Heart left ventricle (tissue), 16 donors: Measurements from ENCODE around the gene C4B. TPM values are rescaled to one million over a fixed set of nuclear protein-coding genes. Genes with fewer than 3 reads are reported as not detected.
"Not testable (repeated sequence)": the region's sequence is repeated elsewhere in the genome, so short reads cannot be mapped to it uniquely, and the experiment has no call there.

ENCODE experiments used
- ATAC-seq, 4 donors: fragments of 200-7000 bp; cut with Tn5 transposase; one replicate each; pipeline ENCODE4 v1.9.1; 2020 to 2022; ENCODE audit warnings: moderate library complexity in 4 of 4, mild to moderate bottlenecking in 3 of 4, moderate number of reproducible peaks in 1 of 4
- DNase-seq, 5 donors: peaks; one replicate each; pipeline ENCODE4 v3.0.0-alpha.2; 2020
- H3K27ac ChIP-seq, 12 donors: fragments of 200-600 bp; sonication (generic) in 4 of 12; one replicate each; pipeline versions ENCODE4 v1.5.0 to v1.8.0; 2016 to 2022; ENCODE audit warnings: mild to moderate bottlenecking in 2 of 12
- H3K27me3 ChIP-seq, 9 donors: fragments of 200-600 bp; sonication (generic) in 2 of 9; one replicate each; pipeline versions ENCODE4 v1.5.1 to v1.8.0; 2016 to 2022; ENCODE audit warnings: mild to moderate bottlenecking in 3 of 9
- H3K36me3 ChIP-seq, 9 donors: fragments of 200-600 bp; sonication (generic) in 2 of 9; one replicate each; pipeline versions ENCODE4 v1.5.0 to v1.8.0; 2018 to 2022; ENCODE audit warnings: mild to moderate bottlenecking in 2 of 9
- H3K4me1 ChIP-seq, 12 donors: fragments of 200-600 bp; sonication (generic) in 4 of 12; one replicate each; pipeline versions ENCODE4 v1.5.0 to v1.8.0; 2016 to 2022; ENCODE audit warnings: mild to moderate bottlenecking in 3 of 12
- H3K4me3 ChIP-seq, 12 donors: fragments of 200-600 bp; sonication (generic) in 4 of 12; one replicate each; pipeline versions ENCODE4 v1.5.0 to v1.8.0; 2017 to 2022; ENCODE audit warnings: mild to moderate bottlenecking in 9 of 12, moderate library complexity in 4 of 12
- H3K9me3 ChIP-seq, 12 donors: fragments of 200-600 bp; sonication (generic) in 4 of 12; one replicate each; pipeline versions ENCODE4 v1.5.0 to v1.8.0; 2016 to 2022; ENCODE audit warnings: mild to moderate bottlenecking in 1 of 12
- POLR2A ChIP-seq, 2 donors: fragments of 450-650 bp; IDR thresholded peaks; one replicate each; pipeline ENCODE4 v1.6.1; 2017; ENCODE audit warnings: antibody characterized with exemption in 2 of 2, mild to moderate bottlenecking in 2 of 2, moderate library complexity in 2 of 2
- WGBS, 4 donors: extraction: QIAGEN DNeasy Blood & Tissue Kit in 2 of 4; methylation state at CpG; one replicate each; pipeline versions ENCODE4 v1.1.5 to v1.1.7; 2013 to 2018; 5-methylcytosine and 5-hydroxymethylcytosine counted together
- intact Hi-C, 10 donors: fragments of 100-400 bp; cut with DNase I; formaldehyde crosslinking; loops; one replicate each; pipeline versions ENCODE4 v1.11.1 to v1.14.2; 2022
- long read RNA-seq, 3 donors: library from polyadenylated mRNA; unstranded; transcript quantifications; one replicate each; pipeline ENCODE4 v2.0.0, GENCODE V29; 2020 to 2021
- polyA plus RNA-seq, 2 donors: library from polyadenylated mRNA; stranded (reverse); fragments of 200-250 nt; gene quantifications; one replicate each; pipeline ENCODE4 v1.2.3, GENCODE V29; 2013
- total RNA-seq, 9 donors: library from RNA; depleted of rRNA in 2 of 9; stranded (reverse); fragments of >200 nt in 2 of 9; fragmentation: NEBNext Ultra II Directional in 3 of 9; extraction: Animal tissue kit (Norgen Biotek cat#: 25700) in 3 of 9; gene quantifications; one replicate each; pipeline versions ENCODE4 v1.1.0 to v1.2.4, GENCODE V29; 2016 to 2023
- TF ChIP-seq, protein P1 (sequence below), 12 donors: fragments of 200-600 bp; sonication (generic) in 4 of 12; IDR thresholded peaks; one replicate each; pipeline versions ENCODE4 v1.5.0 to v1.8.0; 2018 to 2022; ENCODE audit warnings: antibody characterized with exemption in 12 of 12, mild to moderate bottlenecking in 5 of 12
- donor health status: ischemic (EF 13 %, LVEDD 7.1; RV severe dilation, severe dysfunction).
- donor health status: healthy with polysubstance abuse.
- donor health status: DM: no; HTN: yes; CAD: no.
- donor health status: DM: no; HTN: no; CAD: no.
- donor health status: ischemic (EF 25% LVEDD 6.9; RV normal size, moderate dysfunction).
- donor health status: ischemic (EF 25% LVEDD 5.7; RV mildly dilated, moderate dysfunction).
- donor health status: healthy.
- donor health status: DM: yes; HTN: yes; CAD: no.
- donor health status: ischemic (EF 35%, LVEDD 5.7; RV mildly dilated, moderate dysfunction).
- donor health status: nonischemic (EF 11% LVEDD 7.7; RV severe dilation, severe dysfunction).
- donor health status: DM: yes; HTN: yes; CAD: no.
- donor health status: PGD.
- donor health status: ischemic (EF 29% LVEDD 5.4; RV normal size, mild dysfunction).
- donor health status: nonischemic (EF 23%, LVEDD 6.1; RV moderate dilation, normal function).

The C4B gene
- total RNA-seq (100 to 1,000 TPM in 3 of 9 donors, 10 to 100 TPM in 6; 40.9 to 307 (median 75.7) TPM), polyA plus RNA-seq (10 to 100 TPM; 30.8 to 33.0 TPM)
- long read RNA-seq, donor 1, full-length matches to known transcripts: 11 of 52 reads
- long read RNA-seq, donor 1, partial matches to known transcripts: 39 of 52 reads
- long read RNA-seq, donor 1, other reads (novel, unspliced or antisense): 2 of 52 reads
- long read RNA-seq, donor 2, full-length matches to known transcripts: 6 of 57 reads
- long read RNA-seq, donor 2, partial matches to known transcripts: 45 of 57 reads
- long read RNA-seq, donor 2, other reads (novel, unspliced or antisense): 6 of 57 reads
- long read RNA-seq, donor 3, full-length matches to known transcripts: 6 of 20 reads
- long read RNA-seq, donor 3, partial matches to known transcripts: 11 of 20 reads
- long read RNA-seq, donor 3, other reads (novel, unspliced or antisense): 3 of 20 reads

DNA sequence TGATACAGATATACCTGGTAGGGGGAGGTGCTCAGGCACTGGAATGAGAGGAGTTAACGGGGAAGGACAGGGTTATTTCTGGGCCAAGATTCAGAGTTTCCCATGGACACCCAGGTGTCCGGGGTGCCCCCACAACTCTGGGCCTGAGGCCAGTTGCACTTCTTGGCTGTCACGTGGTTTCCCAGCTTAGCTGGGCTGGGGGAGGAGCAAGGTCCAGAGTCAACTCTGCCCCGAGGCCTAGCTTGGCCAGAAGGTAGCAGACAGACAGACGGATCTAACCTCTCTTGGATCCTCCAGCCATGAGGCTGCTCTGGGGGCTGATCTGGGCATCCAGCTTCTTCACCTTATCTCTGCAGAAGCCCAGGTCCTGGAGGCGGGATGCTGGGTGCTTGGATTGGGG, at the start of gene C4B:
C4B (plus strand) TSS at position 249 of the 400 bp plus-strand sequence; CDS start at position 300, 51 bp downstream.
- H3K9me3 ChIP-seq, H3K36me3 ChIP-seq, H3K4me3 ChIP-seq, intact Hi-C loops, H3K4me1 ChIP-seq, DNase-seq, H3K27ac ChIP-seq, H3K27me3 ChIP-seq: not testable (repeated sequence)
- no CpG with 5 or more reads among the region's 6 CpGs for WGBS, 4 donors
- ATAC-seq: peak; percentile 80 to 90 (median 85)

DNA sequence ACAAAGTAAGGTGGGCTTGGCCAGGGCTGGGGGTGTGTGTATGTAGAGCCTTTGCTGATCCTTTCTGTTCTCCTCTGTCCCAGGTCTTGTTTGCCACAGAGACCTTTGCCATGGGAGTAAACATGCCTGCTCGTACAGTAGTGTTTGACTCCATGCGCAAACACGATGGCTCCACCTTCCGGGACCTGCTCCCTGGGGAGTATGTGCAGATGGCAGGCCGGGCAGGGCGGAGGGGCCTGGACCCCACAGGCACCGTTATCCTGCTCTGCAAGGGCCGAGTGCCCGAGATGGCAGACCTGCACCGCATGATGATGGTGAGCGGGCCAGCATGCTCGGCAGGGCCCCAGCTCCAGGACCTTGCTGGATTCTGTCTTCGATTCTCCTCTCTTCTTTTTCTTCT, 48.9 kb upstream of the C4B start:
- Histone ChIP-seq H3K4me3 (no peak overlapping the region), H3K4me1 (peaks cover 0 to 6% (median 3%) of the 10 kb centered on the region in 12 donors), H3K27me3 (no peaks in the 10 kb centered on the region), H3K27ac (no peak overlapping the region), H3K36me3 (peaks cover 0 to 98% (median 95%) of the 10 kb centered on the region in 9 donors), H3K9me3 (no peaks in the 10 kb centered on the region)
- WGBS, 4 donors: 88 to 91% (median 90%) methylated on average over 13 of the region's 13 CpGs
- intact Hi-C loops: no loop called here
- DNase-seq (no peak), ATAC-seq (no peak)
- TF ChIP-seq, protein P1, sequence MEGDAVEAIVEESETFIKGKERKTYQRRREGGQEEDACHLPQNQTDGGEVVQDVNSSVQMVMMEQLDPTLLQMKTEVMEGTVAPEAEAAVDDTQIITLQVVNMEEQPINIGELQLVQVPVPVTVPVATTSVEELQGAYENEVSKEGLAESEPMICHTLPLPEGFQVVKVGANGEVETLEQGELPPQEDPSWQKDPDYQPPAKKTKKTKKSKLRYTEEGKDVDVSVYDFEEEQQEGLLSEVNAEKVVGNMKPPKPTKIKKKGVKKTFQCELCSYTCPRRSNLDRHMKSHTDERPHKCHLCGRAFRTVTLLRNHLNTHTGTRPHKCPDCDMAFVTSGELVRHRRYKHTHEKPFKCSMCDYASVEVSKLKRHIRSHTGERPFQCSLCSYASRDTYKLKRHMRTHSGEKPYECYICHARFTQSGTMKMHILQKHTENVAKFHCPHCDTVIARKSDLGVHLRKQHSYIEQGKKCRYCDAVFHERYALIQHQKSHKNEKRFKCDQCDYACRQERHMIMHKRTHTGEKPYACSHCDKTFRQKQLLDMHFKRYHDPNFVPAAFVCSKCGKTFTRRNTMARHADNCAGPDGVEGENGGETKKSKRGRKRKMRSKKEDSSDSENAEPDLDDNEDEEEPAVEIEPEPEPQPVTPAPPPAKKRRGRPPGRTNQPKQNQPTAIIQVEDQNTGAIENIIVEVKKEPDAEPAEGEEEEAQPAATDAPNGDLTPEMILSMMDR (IDR thresholded peaks at IDR 0.05): no peak
- TF ChIP-seq POLR2A (IDR thresholded peaks at IDR 0.05): no peak

DNA sequence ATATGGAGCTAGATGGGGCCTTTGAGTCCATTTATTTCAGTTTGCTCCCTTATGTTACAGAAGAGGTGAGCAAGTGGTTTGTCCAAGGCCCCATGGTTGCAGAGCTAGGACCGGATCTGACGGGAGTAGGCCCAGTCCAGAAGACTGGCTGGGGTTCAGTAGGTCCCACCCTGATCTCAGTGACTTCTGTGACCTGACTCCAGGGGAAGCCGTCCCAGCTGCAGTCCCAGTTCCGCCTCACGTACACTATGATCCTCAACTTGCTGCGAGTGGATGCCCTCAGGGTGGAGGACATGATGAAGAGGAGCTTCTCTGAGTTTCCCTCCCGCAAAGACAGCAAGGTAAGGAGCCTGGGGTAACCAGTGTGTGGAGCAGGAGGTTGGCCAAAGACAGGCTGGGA, 48.1 kb upstream of the C4B start:
- TF ChIP-seq POLR2A (IDR thresholded peaks at IDR 0.05): no peak
- TF ChIP-seq, protein P1 (IDR thresholded peaks at IDR 0.05): no peak
- no peaks in the 10 kb centered on the region for H3K27me3 ChIP-seq
- H3K27ac ChIP-seq: no peak overlapping the region
- ATAC-seq (no peak), DNase-seq (no peak)
- WGBS, 4 donors: 87 to 97% (median 91%) methylated on average over 6 to 7 of the region's 7 CpGs
- H3K36me3 ChIP-seq: peaks cover 0 to 92% (median 87%) of the 10 kb centered on the region in 9 donors
- H3K4me1 ChIP-seq: peaks cover 0 to 14% (median 10%) of the 10 kb centered on the region in 12 donors
- H3K9me3 ChIP-seq: no peaks in the 10 kb centered on the region
- intact Hi-C loops: no loop called here
- no peak overlapping the region for H3K4me3 ChIP-seq

DNA sequence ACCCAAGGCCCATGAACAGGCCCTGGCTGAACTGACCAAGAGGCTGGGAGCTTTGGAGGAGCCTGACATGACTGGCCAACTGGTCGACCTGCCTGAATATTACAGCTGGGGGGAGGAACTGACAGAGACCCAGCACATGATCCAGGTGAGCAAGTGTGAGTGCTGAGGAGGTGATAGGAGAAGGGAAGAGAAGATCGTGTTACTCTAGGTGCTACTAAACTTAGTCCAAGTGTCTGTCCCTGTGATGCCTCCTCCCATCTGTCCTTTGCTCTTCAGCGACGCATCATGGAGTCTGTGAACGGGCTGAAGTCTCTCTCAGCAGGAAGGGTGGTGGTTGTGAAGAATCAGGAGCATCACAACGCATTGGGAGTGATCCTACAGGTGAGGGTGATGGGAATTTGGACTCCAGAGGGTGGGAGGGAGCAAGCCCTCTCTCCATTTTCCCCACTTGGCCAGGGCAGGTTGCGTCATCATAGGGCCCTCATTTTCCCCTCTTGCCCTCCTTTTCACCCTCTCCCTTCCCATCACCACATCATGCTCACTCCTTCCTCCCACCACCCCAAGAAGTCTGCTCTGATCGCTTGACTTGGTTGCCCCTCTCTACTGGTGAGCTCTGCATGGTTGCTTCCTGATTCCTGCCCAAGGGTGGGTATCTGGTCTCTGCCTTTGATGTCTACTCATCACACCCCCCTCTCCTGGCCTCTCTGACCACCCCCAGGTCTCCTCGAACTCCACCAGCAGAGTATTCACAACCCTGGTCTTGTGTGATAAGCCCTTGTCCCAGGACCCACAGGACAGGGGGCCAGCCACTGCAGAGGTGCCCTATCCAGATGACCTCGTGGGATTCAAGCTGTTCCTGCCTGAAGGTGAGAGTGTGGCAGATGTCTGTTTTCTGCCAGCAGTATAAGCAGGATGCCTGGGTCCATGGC, 47.3 kb upstream of the C4B start:
- intact Hi-C loops: no loop called here
- Histone ChIP-seq H3K27ac (no peak overlapping the region), H3K4me1 (peaks cover 0 to 16% (median 12%) of the 10 kb centered on the region in 12 donors), H3K27me3 (no peaks in the 10 kb centered on the region), H3K36me3 (peaks cover 0 to 85% (median 79%) of the 10 kb centered on the region in 9 donors), H3K4me3 (no peak overlapping the region), H3K9me3 (no peaks in the 10 kb centered on the region)
- 84 to 86% (median 85%) methylated on average over 10 of the region's 10 CpGs for WGBS, 4 donors
- TF ChIP-seq, protein P1 (IDR thresholded peaks at IDR 0.05): no peak
- TF ChIP-seq POLR2A (IDR thresholded peaks at IDR 0.05): no peak
- ATAC-seq (no peak), DNase-seq (no peak)
